ENCODE data around the gene COG4.

COG4 gene

DNA sequence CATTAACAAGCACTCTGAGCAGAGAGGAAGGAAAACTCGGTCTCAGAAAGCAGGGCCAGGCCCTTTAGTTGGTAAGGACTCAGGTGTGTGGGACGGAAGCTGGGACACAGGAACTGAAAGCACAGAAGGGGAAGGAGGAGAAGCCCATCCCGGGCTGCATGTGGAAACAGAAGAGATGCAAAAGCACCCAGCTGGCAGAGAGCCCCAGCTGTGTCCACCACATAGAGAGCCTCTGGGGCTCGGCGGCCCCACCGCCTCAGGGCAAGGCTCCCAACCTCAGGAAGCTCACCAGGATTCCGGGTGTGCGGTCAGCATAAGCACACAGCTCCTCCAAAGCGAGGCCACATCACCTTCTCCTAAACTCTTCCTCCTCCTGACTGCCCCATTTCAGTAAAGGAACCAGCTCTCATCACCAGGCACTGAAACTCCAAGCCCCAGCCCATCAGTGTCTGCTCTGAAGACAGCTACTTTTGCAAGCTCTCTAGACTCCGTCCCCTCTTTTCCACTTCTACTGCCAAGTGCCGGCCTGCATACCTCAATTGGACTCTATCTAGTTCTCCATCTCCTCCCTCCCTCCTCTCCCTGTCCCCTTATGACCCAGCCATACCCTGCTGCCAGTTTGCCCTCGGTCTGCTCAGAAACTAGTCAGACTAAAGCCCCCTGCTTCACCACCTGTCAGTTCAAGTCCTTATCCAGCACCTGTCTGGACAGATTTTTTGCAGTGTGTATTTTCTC lies 90.5 kb downstream of the COG4 start:
- DNase-seq (ENCODE audit: low read depth): no peak

DNA sequence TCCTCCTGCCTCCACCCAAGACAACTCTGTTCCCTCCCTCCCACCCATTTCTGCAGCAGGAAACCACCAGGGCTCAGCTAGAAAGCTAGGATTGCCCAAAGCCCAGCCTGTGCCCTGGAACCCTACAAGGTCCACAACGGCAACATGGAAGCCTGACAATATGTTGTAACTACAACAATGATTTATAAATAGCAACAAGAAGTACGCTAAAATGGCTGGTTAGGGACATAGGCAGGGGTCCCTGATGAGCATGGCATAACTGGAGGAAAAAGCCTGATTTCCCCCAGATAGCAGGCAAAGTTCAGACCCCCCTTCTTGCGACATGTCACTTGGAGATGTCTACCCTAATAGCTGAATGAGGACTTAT lies 91.0 kb downstream of the COG4 start:
- DNase-seq (ENCODE audit: low read depth): no peak

DNA sequence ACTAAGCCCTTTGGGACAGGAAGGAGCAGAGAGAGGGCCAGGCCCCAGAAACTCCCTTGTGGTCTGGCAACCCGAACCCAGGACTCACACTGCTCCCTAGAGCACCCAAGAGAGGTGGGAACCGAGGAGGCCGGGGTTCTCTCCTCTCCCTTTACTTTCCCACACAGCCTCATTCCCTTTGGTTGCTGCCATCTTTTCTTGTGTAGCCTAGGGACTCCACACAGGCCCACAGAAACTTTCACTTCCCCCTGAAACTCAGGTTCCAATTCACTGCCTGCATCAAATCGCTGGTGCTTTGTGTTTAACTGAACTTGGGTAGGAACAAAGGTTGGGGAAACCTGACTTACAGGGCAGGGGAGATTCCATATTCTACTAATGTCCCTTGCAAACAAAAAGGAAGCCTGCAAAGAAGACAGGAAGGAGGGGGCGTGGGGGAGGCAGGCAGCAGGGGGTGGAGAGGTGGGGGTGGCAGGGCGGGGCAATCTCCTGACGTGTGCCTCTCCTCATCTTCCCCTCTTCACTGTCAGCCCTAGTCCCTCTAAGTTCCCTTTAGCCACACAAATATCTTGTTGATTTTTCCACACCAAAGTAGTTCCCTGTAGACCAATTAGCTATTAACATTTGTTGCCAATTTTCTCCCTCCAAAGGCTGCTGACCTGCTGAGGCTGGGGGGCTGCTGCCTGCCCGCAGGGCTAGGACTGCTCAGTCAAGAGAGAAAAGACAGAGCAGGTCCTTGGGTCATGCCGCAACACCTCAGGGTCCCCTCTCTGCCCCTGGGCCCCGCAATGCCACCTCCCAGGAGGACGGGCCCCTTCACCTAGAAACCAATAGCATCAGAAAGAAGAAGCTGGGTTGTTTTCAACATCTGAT lies 92.5 kb downstream of the COG4 start:
- DNase-seq (ENCODE audit: low read depth): no peak
